ENCODE data around the gene LHFPL6. TPM values are rescaled to one million over a fixed set of nuclear protein-coding genes. Genes with fewer than 3 reads are reported as not detected.

LHFPL6 gene
- total RNA-seq, 1 experiment from 2014 or later: 8.9 TPM

GRCh38 chr13:39329182-39329639, 273.8 kb downstream of the LHFPL6 start:
- H3K36me3 Mint-ChIP-seq (ENCODE audit: insufficient read depth, unreplicated experiment): no peaks in the 10 kb centered on the region
- no TSS peak for BruUV-seq (replicated peaks)

GRCh38 chr13:39327172-39327479, 275.9 kb downstream of the LHFPL6 start:
- H3K9me3 Mint-ChIP-seq (ENCODE audit: unreplicated experiment): no peaks in the 10 kb centered on the region
- ChIA-PET POLR2A (no interaction called here), CTCF (no interaction called here)
- no peak overlapping the region for H3K4me3 Mint-ChIP-seq (ENCODE audit: unreplicated experiment)
- H3K27ac Mint-ChIP-seq (ENCODE audit: low read depth, unreplicated experiment): no peak overlapping the region
- no TSS peak for BruUV-seq (replicated peaks)
- H3K4me1 Mint-ChIP-seq (ENCODE audit: insufficient read depth, unreplicated experiment): no peaks in the 10 kb centered on the region
- peaks cover 25% of the 10 kb centered on the region for H3K27me3 Mint-ChIP-seq (ENCODE audit: insufficient read depth, unreplicated experiment)
- H3K36me3 Mint-ChIP-seq (ENCODE audit: insufficient read depth, unreplicated experiment): no peaks in the 10 kb centered on the region
- TF ChIP-seq CTCF (IDR thresholded peaks at IDR 0.05; ENCODE audit: unreplicated experiment): no peak
- DNase-seq (ENCODE audit: unreplicated experiment): no peak
- intact Hi-C loops (cut with micrococcal nuclease): no loop called here

More at GRCh38 chr13:39329182-39329639, 273.8 kb downstream of the LHFPL6 start:
- Mint-ChIP-seq H3K9me3 (ENCODE audit: unreplicated experiment) (no peaks in the 10 kb centered on the region), H3K4me1 (ENCODE audit: insufficient read depth, unreplicated experiment) (no peaks in the 10 kb centered on the region), H3K4me3 (ENCODE audit: unreplicated experiment) (no peak overlapping the region), H3K27me3 (ENCODE audit: insufficient read depth, unreplicated experiment) (peaks cover 17% of the 10 kb centered on the region), H3K27ac (ENCODE audit: low read depth, unreplicated experiment) (no peak overlapping the region)
- CTCF ChIA-PET: interaction anchor here (1.4 kb wide), 1 partner anchor 281 kb away, joined by 4 read pairs; no protein-coding TSS in a partner anchor
- POLR2A ChIA-PET: no interaction called here
- DNase-seq (ENCODE audit: unreplicated experiment): no peak
- intact Hi-C loops (cut with micrococcal nuclease): no loop called here
- TF ChIP-seq CTCF (IDR thresholded peaks at IDR 0.05; ENCODE audit: unreplicated experiment): no peak

- intact Hi-C loops (cut with micrococcal nuclease): no loop called here
- Mint-ChIP-seq H3K27ac (ENCODE audit: low read depth, unreplicated experiment) (no peak overlapping the region), H3K27me3 (ENCODE audit: insufficient read depth, unreplicated experiment) (peaks cover 26% of the 10 kb centered on the region), H3K4me3 (ENCODE audit: unreplicated experiment) (no peak overlapping the region), H3K9me3 (ENCODE audit: unreplicated experiment) (no peaks in the 10 kb centered on the region), H3K36me3 (ENCODE audit: insufficient read depth, unreplicated experiment) (no peaks in the 10 kb centered on the region), H3K4me1 (ENCODE audit: insufficient read depth, unreplicated experiment) (no peaks in the 10 kb centered on the region)
- ChIA-PET CTCF (no interaction called here), POLR2A (no interaction called here)
- TF ChIP-seq CTCF (IDR thresholded peaks at IDR 0.05; ENCODE audit: unreplicated experiment): no peak
- DNase-seq (ENCODE audit: unreplicated experiment): no peak
- BruUV-seq (replicated peaks): no TSS peak
Measured at GRCh38 chr13:39326469-39327171, 276.4 kb downstream of the LHFPL6 start.

GRCh38 chr13:39324806-39325311, 278.1 kb downstream of the LHFPL6 start:
- H3K4me1 Mint-ChIP-seq (ENCODE audit: insufficient read depth, unreplicated experiment): no peaks in the 10 kb centered on the region
- no peak for DNase-seq (ENCODE audit: unreplicated experiment)
- H3K27ac Mint-ChIP-seq (ENCODE audit: low read depth, unreplicated experiment): no peak overlapping the region
- peaks cover 11% of the 10 kb centered on the region for H3K27me3 Mint-ChIP-seq (ENCODE audit: insufficient read depth, unreplicated experiment)
- intact Hi-C loops (cut with micrococcal nuclease): no loop called here
- no peaks in the 10 kb centered on the region for H3K36me3 Mint-ChIP-seq (ENCODE audit: insufficient read depth, unreplicated experiment)
- CTCF ChIA-PET: no interaction called here
- no peak for TF ChIP-seq CTCF (IDR thresholded peaks at IDR 0.05; ENCODE audit: unreplicated experiment)
- POLR2A ChIA-PET: no interaction called here
- H3K9me3 Mint-ChIP-seq (ENCODE audit: unreplicated experiment): no peaks in the 10 kb centered on the region
- H3K4me3 Mint-ChIP-seq (ENCODE audit: unreplicated experiment): no peak overlapping the region
- no TSS peak for BruUV-seq (replicated peaks)

All from MCF 10A (cell line).